ENCODE measurements around the gene MGAT4B.
"Not testable (repeated sequence)": the region's sequence is repeated elsewhere in the genome, so short reads cannot be mapped to it uniquely, and the experiment has no call there.

Gene MGAT4B

DNA sequence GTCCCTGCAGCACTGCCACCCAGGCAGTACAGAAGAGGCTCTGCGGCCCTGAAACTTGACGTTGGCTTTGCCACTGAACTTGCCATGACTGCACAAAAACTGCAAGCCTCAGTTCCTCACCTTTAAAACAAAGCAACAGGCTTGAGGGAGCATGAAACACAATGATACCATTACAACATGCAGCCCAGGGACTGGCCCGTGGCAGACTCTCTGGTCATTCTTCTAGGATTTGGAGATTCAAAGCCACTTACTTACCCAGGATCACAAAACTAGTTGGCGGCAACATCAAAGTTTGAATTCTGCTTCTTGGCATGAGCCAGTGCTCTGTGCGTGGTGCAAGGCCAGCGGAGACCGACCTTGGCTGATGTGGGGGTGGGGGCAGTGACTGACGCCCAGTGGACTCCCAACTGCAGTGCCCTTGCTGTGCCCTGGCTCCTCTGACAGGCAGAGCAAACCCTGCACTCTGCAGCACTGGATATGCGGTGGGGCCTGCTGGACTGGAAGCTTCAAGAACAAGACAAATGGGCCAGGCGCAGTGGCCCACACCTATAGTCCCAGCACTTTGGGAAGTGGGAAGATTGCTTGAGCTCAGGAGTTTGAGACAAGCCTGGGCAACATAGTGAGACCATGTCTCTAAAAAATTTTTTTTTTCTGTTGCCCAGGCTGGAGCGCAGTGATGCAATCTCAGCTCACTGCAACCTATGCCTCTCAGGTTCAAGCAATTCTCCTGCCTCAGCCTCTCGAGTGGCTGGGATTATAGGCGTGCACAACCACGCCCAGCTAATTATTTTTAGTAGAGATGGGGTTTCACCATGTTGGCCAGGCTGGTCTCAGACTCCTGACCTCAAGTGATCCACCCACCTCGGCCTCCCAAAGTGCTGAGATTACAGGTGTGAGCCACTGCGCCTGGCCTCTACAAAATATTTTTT lies 32.9 kb upstream of the MGAT4B start:
- no peak overlapping the region for H3K27ac ChIP-seq
- TF ChIP-seq, protein P1, sequence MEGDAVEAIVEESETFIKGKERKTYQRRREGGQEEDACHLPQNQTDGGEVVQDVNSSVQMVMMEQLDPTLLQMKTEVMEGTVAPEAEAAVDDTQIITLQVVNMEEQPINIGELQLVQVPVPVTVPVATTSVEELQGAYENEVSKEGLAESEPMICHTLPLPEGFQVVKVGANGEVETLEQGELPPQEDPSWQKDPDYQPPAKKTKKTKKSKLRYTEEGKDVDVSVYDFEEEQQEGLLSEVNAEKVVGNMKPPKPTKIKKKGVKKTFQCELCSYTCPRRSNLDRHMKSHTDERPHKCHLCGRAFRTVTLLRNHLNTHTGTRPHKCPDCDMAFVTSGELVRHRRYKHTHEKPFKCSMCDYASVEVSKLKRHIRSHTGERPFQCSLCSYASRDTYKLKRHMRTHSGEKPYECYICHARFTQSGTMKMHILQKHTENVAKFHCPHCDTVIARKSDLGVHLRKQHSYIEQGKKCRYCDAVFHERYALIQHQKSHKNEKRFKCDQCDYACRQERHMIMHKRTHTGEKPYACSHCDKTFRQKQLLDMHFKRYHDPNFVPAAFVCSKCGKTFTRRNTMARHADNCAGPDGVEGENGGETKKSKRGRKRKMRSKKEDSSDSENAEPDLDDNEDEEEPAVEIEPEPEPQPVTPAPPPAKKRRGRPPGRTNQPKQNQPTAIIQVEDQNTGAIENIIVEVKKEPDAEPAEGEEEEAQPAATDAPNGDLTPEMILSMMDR (conservative IDR thresholded peaks at IDR 0.05) = no peak
- no peak for TF ChIP-seq ZFX (IDR thresholded peaks at IDR 0.05)

DNA sequence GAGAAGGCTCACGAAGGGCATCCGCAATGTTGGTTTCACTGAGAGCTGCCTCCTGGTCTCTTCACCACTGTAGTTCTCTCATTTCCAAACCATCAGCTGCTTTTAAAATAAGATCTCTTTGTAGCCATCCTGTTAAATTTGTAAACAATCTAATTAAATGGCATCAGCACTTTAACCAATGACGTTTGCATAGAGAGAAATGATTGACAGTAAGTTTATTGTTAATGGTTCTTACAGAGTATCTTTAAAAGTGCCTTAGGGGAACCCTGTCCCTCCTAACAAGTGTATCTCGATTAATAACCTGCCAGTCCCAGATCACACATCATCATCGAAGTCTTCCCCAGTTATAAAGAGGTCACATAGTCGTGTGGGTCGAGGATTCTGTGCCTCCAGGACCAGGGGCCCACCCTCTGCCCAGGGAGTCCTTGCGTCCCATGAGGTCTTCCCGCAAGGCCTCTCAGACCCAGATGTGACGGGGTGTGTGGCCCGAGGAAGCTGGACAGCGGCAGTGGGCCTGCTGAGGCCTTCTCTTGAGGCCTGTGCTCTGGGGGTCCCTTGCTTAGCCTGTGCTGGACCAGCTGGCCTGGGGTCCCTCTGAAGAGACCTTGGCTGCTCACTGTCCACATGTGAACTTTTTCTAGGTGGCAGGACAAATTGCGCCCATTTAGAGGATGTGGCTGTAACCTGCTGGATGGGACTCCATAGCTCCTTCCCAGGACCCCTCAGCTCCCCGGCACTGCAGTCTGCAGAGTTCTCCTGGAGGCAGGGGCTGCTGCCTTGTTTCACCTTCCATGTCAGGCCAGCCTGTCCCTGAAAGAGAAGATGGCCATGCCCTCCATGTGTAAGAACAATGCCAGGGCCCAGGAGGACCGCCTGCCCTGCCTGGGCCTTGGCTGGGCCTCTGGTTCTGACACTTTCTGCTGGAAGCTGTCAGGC lies 30.7 kb upstream of the MGAT4B start:
- no peak for TF ChIP-seq ZFX (IDR thresholded peaks at IDR 0.05)
- TF ChIP-seq, protein P1 (conservative IDR thresholded peaks at IDR 0.05) = no peak
- H3K27ac ChIP-seq = no peak overlapping the region

DNA sequence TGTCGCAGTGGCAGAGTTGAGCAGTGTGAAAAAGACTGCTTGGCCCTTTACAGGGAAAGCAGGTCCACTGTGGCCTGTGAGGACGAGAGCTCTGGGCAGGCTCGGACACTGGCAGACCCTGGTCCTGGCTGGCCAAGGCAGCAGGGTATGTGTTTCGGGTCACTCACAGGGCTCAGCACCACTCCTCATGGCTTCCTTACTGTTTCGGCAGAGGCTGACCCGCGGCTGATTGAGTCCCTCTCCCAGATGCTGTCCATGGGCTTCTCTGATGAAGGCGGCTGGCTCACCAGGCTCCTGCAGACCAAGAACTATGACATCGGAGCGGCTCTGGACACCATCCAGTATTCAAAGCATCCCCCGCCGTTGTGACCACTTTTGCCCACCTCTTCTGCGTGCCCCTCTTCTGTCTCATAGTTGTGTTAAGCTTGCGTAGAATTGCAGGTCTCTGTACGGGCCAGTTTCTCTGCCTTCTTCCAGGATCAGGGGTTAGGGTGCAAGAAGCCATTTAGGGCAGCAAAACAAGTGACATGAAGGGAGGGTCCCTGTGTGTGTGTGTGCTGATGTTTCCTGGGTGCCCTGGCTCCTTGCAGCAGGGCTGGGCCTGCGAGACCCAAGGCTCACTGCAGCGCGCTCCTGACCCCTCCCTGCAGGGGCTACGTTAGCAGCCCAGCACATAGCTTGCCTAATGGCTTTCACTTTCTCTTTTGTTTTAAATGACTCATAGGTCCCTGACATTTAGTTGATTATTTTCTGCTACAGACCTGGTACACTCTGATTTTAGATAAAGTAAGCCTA lies 29.8 kb upstream of the MGAT4B start:
- no peak overlapping the region for H3K27ac ChIP-seq
- TF ChIP-seq ZFX (IDR thresholded peaks at IDR 0.05) = no peak
- TF ChIP-seq, protein P1 (conservative IDR thresholded peaks at IDR 0.05) = no peak

DNA sequence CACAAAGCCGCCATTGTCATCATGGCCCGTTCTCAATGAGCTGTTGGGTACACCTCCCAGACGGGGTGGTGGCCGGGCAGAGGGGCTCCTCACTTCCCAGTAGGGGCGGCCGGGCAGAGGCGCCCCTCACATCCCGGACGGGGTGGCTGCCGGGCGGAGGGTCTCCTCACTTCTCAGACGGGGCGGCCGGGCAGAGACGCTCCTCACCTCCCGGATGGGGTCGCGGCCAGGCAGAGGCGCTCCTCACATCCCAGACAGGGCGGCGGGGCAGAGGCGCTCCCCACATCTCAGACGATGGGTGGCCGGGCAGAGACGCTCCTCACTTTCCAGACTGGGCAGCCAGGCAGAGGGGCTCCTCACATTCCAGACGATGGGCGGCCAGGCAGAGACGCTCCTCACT lies 28.2 kb upstream of the MGAT4B start:
- H3K27ac ChIP-seq = not testable (repeated sequence)

DNA sequence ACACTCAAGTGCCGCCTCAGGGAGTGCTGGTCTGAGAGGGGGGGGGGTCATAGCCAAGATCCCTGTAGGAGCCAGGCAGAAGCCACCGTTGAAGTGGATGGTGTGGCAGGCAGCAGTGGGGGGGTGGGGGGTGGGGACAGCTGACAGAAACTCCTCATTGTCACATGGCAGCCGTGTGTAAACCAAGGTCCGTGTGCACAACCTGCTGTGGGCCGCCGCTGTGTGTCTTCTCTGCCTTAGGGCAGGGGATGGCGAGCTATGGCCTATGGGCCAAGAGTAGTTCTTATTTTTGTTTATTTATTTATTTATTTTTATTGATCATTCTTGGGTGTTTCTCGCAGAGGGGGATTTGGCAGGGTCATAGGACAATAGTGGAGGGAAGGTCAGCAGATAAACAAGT lies 27.5 kb upstream of the MGAT4B start:
- TF ChIP-seq, protein P1 (conservative IDR thresholded peaks at IDR 0.05) = no peak
- TF ChIP-seq ZFX (IDR thresholded peaks at IDR 0.05) = no peak
- H3K27ac ChIP-seq = no peak overlapping the region

DNA sequence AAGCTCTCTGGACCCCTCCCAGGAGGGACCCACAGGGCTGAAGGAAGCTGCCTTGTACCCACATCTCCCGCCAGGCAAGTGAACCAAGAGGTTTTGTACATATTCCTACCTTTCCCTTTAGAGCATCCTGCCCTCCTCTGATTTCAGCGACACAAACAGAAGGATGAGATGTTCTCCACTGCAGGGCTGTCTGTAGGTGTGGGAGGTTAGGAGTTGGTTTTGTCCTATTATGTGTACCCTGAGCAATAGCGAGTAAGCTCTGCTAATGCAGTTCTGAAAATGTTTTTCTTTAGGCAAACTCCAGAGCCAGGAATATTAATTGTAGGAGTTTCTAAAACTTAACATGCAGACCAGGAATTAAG lies 27.0 kb upstream of the MGAT4B start:
- H3K27ac ChIP-seq = no peak overlapping the region

More for the DNA sequence above, 27.0 kb upstream of the MGAT4B start:
- TF ChIP-seq ZFX (IDR thresholded peaks at IDR 0.05) = no peak
- TF ChIP-seq, protein P1 (conservative IDR thresholded peaks at IDR 0.05) = no peak
